ENCODE results near the gene GLTP. TPM values are rescaled to one million over a fixed set of nuclear protein-coding genes. Genes with fewer than 3 reads are reported as not detected.

GLTP gene
- total and polyA plus RNA-seq, 12 donors = 18.0 to 28.0 (median 21.9) TPM

DNA sequence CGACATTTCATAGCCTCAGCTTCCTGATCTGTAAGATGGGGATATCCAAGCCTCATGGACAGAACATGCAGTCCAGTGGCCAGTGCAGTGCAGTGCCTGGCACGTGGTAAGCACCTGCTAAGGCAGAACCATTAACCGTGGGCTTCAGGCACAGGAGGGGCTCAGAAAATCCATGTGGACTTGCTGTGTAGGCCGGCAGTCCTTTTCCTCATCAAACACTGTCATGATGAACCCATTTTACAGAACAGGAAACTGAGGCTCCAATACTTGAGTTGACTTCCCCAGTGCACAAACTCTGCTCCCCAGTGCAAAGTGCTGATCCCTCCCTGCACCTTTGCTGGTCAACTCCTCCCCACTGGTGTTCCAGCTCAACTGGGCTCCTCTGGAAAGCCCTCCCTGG is 65.1 kb downstream of the GLTP start:
- no peaks in the 10 kb centered on the region for H3K9me3 ChIP-seq
- TF ChIP-seq, protein P1, sequence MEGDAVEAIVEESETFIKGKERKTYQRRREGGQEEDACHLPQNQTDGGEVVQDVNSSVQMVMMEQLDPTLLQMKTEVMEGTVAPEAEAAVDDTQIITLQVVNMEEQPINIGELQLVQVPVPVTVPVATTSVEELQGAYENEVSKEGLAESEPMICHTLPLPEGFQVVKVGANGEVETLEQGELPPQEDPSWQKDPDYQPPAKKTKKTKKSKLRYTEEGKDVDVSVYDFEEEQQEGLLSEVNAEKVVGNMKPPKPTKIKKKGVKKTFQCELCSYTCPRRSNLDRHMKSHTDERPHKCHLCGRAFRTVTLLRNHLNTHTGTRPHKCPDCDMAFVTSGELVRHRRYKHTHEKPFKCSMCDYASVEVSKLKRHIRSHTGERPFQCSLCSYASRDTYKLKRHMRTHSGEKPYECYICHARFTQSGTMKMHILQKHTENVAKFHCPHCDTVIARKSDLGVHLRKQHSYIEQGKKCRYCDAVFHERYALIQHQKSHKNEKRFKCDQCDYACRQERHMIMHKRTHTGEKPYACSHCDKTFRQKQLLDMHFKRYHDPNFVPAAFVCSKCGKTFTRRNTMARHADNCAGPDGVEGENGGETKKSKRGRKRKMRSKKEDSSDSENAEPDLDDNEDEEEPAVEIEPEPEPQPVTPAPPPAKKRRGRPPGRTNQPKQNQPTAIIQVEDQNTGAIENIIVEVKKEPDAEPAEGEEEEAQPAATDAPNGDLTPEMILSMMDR (IDR thresholded peaks at IDR 0.05) = no peak
- H3K27ac ChIP-seq = no peak overlapping the region
- WGBS, 2 donors = 88 to 89% methylated on average over 4 of the region's 4 CpGs
- H3K36me3 ChIP-seq = no peaks in the 10 kb centered on the region
- peaks cover 0 to 21% (median 0%) of the 10 kb centered on the region in 7 donors for H3K27me3 ChIP-seq
- DNase-seq (no peak), ATAC-seq (no peak)
- no peaks in the 10 kb centered on the region for H3K4me1 ChIP-seq
- no peak overlapping the region for H3K4me3 ChIP-seq
- intact Hi-C loops (cut with DNase I) = no loop called here

DNA sequence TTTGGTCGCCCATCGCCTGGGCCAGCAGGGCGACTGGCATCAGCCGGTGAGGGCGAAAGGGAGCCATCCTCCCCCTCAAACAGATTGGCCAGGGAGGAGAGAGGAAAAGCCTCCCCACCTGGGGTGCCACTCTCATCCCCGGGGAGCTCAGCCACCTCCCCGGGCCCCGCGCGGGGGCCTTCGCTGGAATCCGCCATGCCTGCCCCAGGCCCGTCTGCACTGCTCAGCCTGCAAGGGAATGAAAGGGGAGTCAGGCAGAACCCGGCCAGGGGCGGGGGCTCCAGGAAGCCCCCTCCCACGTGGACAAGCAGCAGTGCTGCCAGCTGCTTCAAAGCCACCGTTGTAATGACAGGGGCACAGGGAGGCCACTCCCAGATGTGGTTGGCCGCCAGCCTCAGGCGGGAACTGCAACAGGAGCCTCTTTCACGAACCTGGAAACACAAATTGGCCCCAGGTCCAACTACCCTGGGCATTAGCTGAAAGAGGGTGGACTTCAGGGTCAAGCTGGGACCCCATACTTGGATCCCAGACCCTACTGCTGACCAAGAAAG is 65.7 kb downstream of the GLTP start:
- TF ChIP-seq, protein P1 (IDR thresholded peaks at IDR 0.05) = no peak
- Histone ChIP-seq H3K36me3 (no peaks in the 10 kb centered on the region), H3K4me1 (no peaks in the 10 kb centered on the region), H3K27ac (no peak overlapping the region), H3K4me3 (no peak overlapping the region), H3K27me3 (peaks cover 0 to 24% (median 0%) of the 10 kb centered on the region in 7 donors), H3K9me3 (no peaks in the 10 kb centered on the region)
- peak in 1 of 8 donors; percentile 48 for ATAC-seq
- DNase-seq = no peak
- intact Hi-C loops (cut with DNase I) = no loop called here
- WGBS, 2 donors = 74 to 77% methylated on average over 18 to 20 of the region's 20 CpGs

DNA sequence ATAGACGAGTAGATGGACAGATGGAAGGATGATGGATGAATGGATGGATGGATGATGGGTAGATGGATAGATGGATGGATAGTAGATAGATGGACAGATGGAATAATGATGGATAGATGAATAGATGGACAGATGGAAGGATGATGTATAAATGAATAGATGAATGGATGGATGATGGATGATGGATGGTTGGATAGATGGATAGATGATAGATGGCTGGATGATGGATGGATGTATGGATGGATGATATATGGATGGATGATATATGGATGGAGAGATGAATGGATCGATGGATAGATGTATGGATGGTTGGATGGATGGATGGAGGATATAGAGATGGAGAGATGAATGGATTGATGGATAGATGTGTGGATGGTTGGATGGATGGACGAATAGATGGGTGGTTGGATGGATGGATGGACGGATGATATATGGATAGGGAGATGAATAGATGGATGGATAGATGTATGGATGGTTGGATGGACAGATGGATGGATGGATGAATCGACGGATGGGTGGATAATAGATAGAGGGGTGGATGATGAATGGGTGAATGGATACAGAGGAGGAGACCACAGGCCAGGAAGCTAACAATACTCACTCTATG is 66.4 kb downstream of the GLTP start:
- ATAC-seq = no peak
- no peak for DNase-seq
- peaks cover 0 to 19% (median 0%) of the 10 kb centered on the region in 7 donors for H3K27me3 ChIP-seq
- TF ChIP-seq, protein P1 (IDR thresholded peaks at IDR 0.05) = no peak
- H3K36me3 ChIP-seq = no peaks in the 10 kb centered on the region
- 92 to 96% methylated on average over 6 of the region's 6 CpGs for WGBS, 2 donors
- no peak overlapping the region for H3K4me3 ChIP-seq
- no peaks in the 10 kb centered on the region for H3K4me1 ChIP-seq
- no peaks in the 10 kb centered on the region for H3K9me3 ChIP-seq
- no peak overlapping the region for H3K27ac ChIP-seq
- intact Hi-C loops (cut with DNase I) = no loop called here

DNA sequence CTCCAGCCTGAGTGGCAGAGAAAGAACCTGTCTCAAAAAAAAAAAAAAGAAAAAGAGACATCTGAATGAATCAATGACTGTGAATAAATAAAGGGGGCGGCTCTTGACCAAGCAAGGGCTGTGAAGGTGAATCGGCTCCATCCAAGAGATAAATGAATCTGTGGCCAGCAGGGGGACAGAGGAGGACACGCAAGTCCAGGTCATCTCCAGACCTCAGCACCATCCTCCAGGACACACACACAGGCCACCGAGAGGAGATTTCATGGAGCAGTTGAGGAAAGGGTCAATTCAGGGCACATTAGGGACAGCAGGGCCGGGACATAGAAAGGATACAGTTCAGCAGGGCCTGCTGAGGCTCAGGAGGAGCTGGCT is 68.7 kb downstream of the GLTP start:
- H3K27ac ChIP-seq = no peak overlapping the region
- ATAC-seq (no peak), DNase-seq (no peak)
- no peak overlapping the region for H3K4me3 ChIP-seq
- WGBS, 2 donors = 70 to 72% methylated on average over 5 of the region's 5 CpGs
- TF ChIP-seq, protein P1 (IDR thresholded peaks at IDR 0.05) = no peak
- intact Hi-C loops (cut with DNase I) = no loop called here
- H3K9me3 ChIP-seq = no peaks in the 10 kb centered on the region
- no peaks in the 10 kb centered on the region for H3K4me1 ChIP-seq
- peaks cover 0 to 3% (median 0%) of the 10 kb centered on the region in 7 donors for H3K27me3 ChIP-seq
- H3K36me3 ChIP-seq = no peaks in the 10 kb centered on the region

Measured in heart right ventricle (tissue), 16 donors.